Fibroblast of lung (primary cell): ENCODE measurements around the gene ZNF664.

ENCODE experiments used
- EZH2 ChIP-seq: IDR thresholded peaks from 2 replicates; pipeline ENCODE4 v1.5.1; 2012; ENCODE audit warnings: low read length, control low read depth, mild to moderate bottlenecking; ENCODE audit errors: missing control alignments
- TF ChIP-seq, protein P1 (sequence below), 2 donors: IDR thresholded peaks in 1 of 2; conservative IDR thresholded peaks in 1 of 2; 1 replicate in 1 of 2; 2 replicates in 1 of 2; pipeline ENCODE4 v1.5.1; 2011 to 2012; ENCODE audit warnings: low read length in 2 of 2, control low read depth in 1 of 2, inconsistent platforms in 1 of 2, low read depth in 1 of 2, mild to moderate bottlenecking in 1 of 2

GRCh38 chr12:124030008-124030407, 57.0 kb downstream of the ZNF664 start:
- TF ChIP-seq, protein P1, sequence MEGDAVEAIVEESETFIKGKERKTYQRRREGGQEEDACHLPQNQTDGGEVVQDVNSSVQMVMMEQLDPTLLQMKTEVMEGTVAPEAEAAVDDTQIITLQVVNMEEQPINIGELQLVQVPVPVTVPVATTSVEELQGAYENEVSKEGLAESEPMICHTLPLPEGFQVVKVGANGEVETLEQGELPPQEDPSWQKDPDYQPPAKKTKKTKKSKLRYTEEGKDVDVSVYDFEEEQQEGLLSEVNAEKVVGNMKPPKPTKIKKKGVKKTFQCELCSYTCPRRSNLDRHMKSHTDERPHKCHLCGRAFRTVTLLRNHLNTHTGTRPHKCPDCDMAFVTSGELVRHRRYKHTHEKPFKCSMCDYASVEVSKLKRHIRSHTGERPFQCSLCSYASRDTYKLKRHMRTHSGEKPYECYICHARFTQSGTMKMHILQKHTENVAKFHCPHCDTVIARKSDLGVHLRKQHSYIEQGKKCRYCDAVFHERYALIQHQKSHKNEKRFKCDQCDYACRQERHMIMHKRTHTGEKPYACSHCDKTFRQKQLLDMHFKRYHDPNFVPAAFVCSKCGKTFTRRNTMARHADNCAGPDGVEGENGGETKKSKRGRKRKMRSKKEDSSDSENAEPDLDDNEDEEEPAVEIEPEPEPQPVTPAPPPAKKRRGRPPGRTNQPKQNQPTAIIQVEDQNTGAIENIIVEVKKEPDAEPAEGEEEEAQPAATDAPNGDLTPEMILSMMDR (conservative IDR thresholded peaks at IDR 0.05 in 1 of 2, IDR thresholded peaks at IDR 0.05 in 1 of 2; ENCODE audit: low read depth in 1 of 2, low read length in 2 of 2): no peak
- TF ChIP-seq EZH2: no peak
